ENCODE measurements around the gene BRWD1. TPM values are rescaled to one million over a fixed set of nuclear protein-coding genes. Genes with fewer than 3 reads are reported as not detected.
"Not testable (repeated sequence)": the region's sequence is repeated elsewhere in the genome, so short reads cannot be mapped to it uniquely, and the experiment has no call there.

BRWD1 gene
- total RNA-seq, 1 donor from 2014 or later = 40.3 TPM

DNA sequence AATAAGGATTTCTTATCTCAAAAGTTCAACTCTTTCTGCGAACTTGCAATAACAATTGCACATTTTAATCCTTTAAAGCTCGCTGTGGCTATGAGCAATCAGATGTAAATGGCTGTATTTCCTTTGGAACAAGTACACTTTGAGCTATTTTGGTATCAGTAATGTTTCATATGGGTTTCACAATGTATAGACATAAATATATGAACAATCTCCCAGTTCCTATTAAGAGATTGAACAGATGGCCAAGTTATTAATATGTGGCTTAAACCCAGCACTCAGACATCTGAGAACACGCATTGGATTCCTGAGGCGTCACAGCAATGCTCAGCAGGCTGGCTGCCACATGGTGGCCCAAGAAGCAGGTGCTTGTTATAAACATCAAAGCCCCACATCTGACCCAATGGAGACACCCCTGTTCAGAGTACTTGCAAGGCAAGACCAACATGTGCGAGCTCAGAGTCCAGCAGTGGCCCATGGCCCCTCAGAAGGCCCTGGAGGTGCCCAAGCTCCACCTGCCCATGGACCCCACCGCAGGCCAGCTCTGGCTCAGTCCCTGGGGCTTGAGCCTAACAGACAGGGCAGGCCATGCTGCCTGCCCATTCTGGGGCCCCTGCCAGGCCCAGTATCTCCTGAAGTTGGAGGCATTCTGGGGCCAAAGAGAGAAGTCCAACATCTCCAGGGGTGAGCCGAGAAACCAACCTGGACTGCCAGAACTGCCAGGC lies 153.9 kb downstream of the BRWD1 start:
- intact Hi-C loops (cut with micrococcal nuclease) = no loop called here
- DNase-seq (no peak), ATAC-seq (ENCODE audit: low read depth) (no peak)
- H3K4me1 Mint-ChIP-seq = no peaks in the 10 kb centered on the region
- POLR2A ChIA-PET = no interaction called here
- TF ChIP-seq, protein P1, sequence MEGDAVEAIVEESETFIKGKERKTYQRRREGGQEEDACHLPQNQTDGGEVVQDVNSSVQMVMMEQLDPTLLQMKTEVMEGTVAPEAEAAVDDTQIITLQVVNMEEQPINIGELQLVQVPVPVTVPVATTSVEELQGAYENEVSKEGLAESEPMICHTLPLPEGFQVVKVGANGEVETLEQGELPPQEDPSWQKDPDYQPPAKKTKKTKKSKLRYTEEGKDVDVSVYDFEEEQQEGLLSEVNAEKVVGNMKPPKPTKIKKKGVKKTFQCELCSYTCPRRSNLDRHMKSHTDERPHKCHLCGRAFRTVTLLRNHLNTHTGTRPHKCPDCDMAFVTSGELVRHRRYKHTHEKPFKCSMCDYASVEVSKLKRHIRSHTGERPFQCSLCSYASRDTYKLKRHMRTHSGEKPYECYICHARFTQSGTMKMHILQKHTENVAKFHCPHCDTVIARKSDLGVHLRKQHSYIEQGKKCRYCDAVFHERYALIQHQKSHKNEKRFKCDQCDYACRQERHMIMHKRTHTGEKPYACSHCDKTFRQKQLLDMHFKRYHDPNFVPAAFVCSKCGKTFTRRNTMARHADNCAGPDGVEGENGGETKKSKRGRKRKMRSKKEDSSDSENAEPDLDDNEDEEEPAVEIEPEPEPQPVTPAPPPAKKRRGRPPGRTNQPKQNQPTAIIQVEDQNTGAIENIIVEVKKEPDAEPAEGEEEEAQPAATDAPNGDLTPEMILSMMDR (IDR thresholded peaks at IDR 0.05) = no peak
- no peaks in the 10 kb centered on the region for H3K36me3 Mint-ChIP-seq (ENCODE audit: low read depth)
- no peak overlapping the region for H3K4me3 Mint-ChIP-seq
- H3K9me3 Mint-ChIP-seq = peaks cover 2% of the 10 kb centered on the region
- CTCF ChIA-PET = no interaction called here
- no peak overlapping the region for H3K27ac Mint-ChIP-seq
- no peaks in the 10 kb centered on the region for H3K27me3 Mint-ChIP-seq

DNA sequence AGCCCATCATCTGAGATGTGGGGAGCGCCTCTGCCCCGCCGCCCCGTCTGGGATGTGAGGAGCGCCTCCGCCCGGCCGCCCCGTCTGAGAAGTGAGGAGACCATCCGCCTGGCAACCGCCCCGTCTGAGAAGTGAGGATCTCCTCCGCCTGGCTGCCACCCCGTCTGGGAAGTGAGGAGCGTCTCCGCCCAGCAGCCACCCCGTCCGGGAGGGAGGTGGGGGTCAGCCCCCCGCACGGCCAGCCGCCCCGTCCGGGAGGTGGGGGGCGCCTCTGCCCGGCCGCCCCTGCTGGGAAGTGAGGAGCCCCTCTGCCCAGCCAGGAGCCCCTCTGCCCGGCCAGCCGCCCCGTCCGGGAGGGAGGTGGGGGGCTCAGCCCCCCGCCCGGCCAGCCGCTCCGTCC lies 156.2 kb downstream of the BRWD1 start:
- H3K27ac Mint-ChIP-seq; H3K9me3 Mint-ChIP-seq; intact Hi-C loops (cut with micrococcal nuclease); POLR2A ChIA-PET; ATAC-seq (ENCODE audit: low read depth); H3K4me3 Mint-ChIP-seq; H3K36me3 Mint-ChIP-seq (ENCODE audit: low read depth); H3K4me1 Mint-ChIP-seq; CTCF ChIA-PET; DNase-seq; H3K27me3 Mint-ChIP-seq: not testable (repeated sequence)

DNA sequence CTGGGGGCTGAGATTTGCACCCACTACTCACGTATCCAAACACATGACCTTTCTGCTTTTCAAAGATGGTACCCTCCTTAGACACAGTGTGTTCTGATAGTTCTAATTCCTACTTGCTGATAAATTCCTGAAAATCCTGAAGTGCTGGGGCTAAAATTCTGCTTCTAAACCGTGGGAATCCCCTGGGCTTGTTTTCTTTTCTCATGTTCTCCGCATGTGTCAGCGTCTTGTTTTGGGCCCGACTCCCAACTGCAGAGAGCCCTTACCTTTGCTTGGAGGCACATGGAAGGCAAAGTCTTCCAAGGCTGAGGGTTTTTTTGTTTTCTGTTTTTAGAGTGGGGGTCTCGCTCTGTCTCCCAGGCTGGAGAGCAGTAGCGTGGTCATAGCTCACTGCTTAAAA lies 157.4 kb downstream of the BRWD1 start:
- TF ChIP-seq, protein P1 (IDR thresholded peaks at IDR 0.05) = no peak
- Mint-ChIP-seq H3K4me1 (no peaks in the 10 kb centered on the region), H3K9me3 (no peaks in the 10 kb centered on the region), H3K4me3 (no peak overlapping the region), H3K27ac (no peak overlapping the region), H3K36me3 (ENCODE audit: low read depth) (no peaks in the 10 kb centered on the region), H3K27me3 (no peaks in the 10 kb centered on the region)
- intact Hi-C loops (cut with micrococcal nuclease) = no loop called here
- DNase-seq (no peak), ATAC-seq (ENCODE audit: low read depth) (no peak)
- CTCF ChIA-PET = no interaction called here
- POLR2A ChIA-PET = no interaction called here

- Mint-ChIP-seq H3K27me3 (peaks cover 2% of the 10 kb centered on the region), H3K36me3 (ENCODE audit: low read depth) (no peaks in the 10 kb centered on the region), H3K4me1 (no peaks in the 10 kb centered on the region), H3K4me3 (no peak overlapping the region), H3K9me3 (no peaks in the 10 kb centered on the region), H3K27ac (no peak overlapping the region)
- ATAC-seq (ENCODE audit: low read depth) (no peak), DNase-seq (no peak)
- CTCF ChIA-PET = no interaction called here
- intact Hi-C loops (cut with micrococcal nuclease) = no loop called here
- POLR2A ChIA-PET = no interaction called here
- TF ChIP-seq, protein P1 (IDR thresholded peaks at IDR 0.05) = no peak
Observed at GRCh38 chr21:39155578-39155977, 157.9 kb downstream of the BRWD1 start.

DNA sequence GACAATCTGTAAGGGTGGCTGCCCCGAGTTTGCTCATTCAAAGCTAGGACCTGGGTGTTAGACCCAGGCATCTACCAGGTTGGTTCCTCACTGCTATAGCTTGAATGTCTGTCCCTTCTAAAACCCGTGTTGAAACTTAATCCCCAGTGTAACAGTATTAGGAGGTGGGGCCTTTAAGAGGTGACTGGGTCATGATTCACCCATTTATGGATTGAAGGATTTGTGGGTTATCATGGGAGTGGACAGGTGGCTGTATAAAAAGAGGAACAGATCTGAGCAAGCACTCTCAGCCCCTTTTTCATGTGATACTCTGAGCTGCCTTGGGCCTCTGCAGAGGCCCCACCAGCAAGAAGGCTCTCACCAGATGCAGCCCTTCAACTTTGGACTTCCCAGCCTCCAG lies 159.6 kb downstream of the BRWD1 start:
- POLR2A ChIA-PET = no interaction called here
- H3K9me3 Mint-ChIP-seq = no peaks in the 10 kb centered on the region
- H3K36me3 Mint-ChIP-seq (ENCODE audit: low read depth) = no peaks in the 10 kb centered on the region
- ATAC-seq (ENCODE audit: low read depth) (no peak), DNase-seq (no peak)
- no peak overlapping the region for H3K27ac Mint-ChIP-seq
- H3K27me3 Mint-ChIP-seq = peaks cover 5% of the 10 kb centered on the region
- TF ChIP-seq, protein P1 (IDR thresholded peaks at IDR 0.05) = no peak
- H3K4me1 Mint-ChIP-seq = no peaks in the 10 kb centered on the region
- CTCF ChIA-PET = no interaction called here
- no peak overlapping the region for H3K4me3 Mint-ChIP-seq
- intact Hi-C loops (cut with micrococcal nuclease) = no loop called here

GRCh38 chr21:39153373-39153772 lies 160.1 kb downstream of the BRWD1 start:
- POLR2A ChIA-PET = no interaction called here
- Mint-ChIP-seq H3K27me3 (peaks cover 6% of the 10 kb centered on the region), H3K9me3 (no peaks in the 10 kb centered on the region), H3K36me3 (ENCODE audit: low read depth) (no peaks in the 10 kb centered on the region), H3K4me1 (no peaks in the 10 kb centered on the region), H3K4me3 (no peak overlapping the region), H3K27ac (no peak overlapping the region)
- TF ChIP-seq, protein P1 (IDR thresholded peaks at IDR 0.05) = no peak
- CTCF ChIA-PET = no interaction called here
- no peak for DNase-seq
- no peak for ATAC-seq (ENCODE audit: low read depth)
- intact Hi-C loops (cut with micrococcal nuclease) = no loop called here
